Transverse colon (tissue), 4 donors: Measurements from ENCODE around the gene KRAS. TPM values are rescaled to one million over a fixed set of nuclear protein-coding genes. Genes with fewer than 3 reads are reported as not detected.
A peak's percentile ranks its signal among the peaks of the same experiment; 100 is the strongest.

Source experiments
- DNase-seq: peaks from one replicate; pipeline ENCODE4 v3.0.0-alpha.2; 2019
- H3K27ac ChIP-seq, 4 donors: fragments of 200-600 bp; sonication (generic); 2 replicates each; pipeline ENCODE4 v1.5.1; 2016 to 2018; ENCODE audit warnings: inconsistent platforms in 4 of 4
- H3K27me3 ChIP-seq: fragments of 200-600 bp; sonication (generic); 2 replicates; pipeline ENCODE4 v1.5.1; 2017; ENCODE audit warnings: inconsistent platforms
- H3K36me3 ChIP-seq, 4 donors: fragments of 200-600 bp; sonication (generic); 2 replicates each; pipeline ENCODE4 v1.5.1; 2017 to 2019; ENCODE audit warnings: inconsistent platforms in 4 of 4
- H3K4me1 ChIP-seq, 4 donors: fragments of 200-600 bp; sonication (generic); 2 replicates each; pipeline ENCODE4 v1.5.1; 2017 to 2020; ENCODE audit warnings: inconsistent platforms in 4 of 4
- H3K4me3 ChIP-seq, 4 donors: fragments of 200-600 bp; sonication (generic); 1 replicate in 1 of 4; 2 replicates in 3 of 4; pipeline versions ENCODE4 v1.5.1 to v1.6.1; 2017 to 2019; ENCODE audit warnings: inconsistent platforms in 4 of 4
- H3K9me3 ChIP-seq, 2 donors: fragments of 200-600 bp; sonication (generic); 2 replicates each; pipeline ENCODE4 v1.5.1; 2017 to 2019; ENCODE audit warnings: inconsistent platforms in 2 of 2
- EP300 ChIP-seq: sonication (generic); formaldehyde crosslinking; IDR thresholded peaks from one replicate; pipeline ENCODE4 v1.6.1; 2017; ENCODE audit warnings: antibody characterized with exemption, low read depth
- POLR2A ChIP-seq: fragments of 450-650 bp; IDR thresholded peaks from one replicate; pipeline ENCODE4 v1.6.1; 2016; ENCODE audit warnings: antibody characterized with exemption, mild to moderate bottlenecking, moderate library complexity
- POLR2AphosphoS5 ChIP-seq, 3 donors: sonication (generic); formaldehyde crosslinking; IDR thresholded peaks; one replicate each; pipeline ENCODE4 v1.6.1; 2016; ENCODE audit warnings: antibody characterized with exemption in 3 of 3
- whole genome bisulfite sequencing, 2 donors: methylation state at CpG; one replicate each; pipeline ENCODE4 v1.1.5; 2018; ENCODE audit warnings: low coverage in 1 of 2; 5-methylcytosine and 5-hydroxymethylcytosine counted together
- in situ Hi-C, 4 donors: fragments of 200-750 bp; cut with MboI; loops; one replicate each; pipeline versions ENCODE4 v1.15.0 to v1.15.1; 2017; ENCODE audit warnings: low sequenced_read_pairs in 3 of 4, low pct_ligation_motif_present in 1 of 4, low pct_unique_long_range_greater_than_20kb in 1 of 4
- intact Hi-C: fragments of 100-400 bp; cut with DNase I; formaldehyde crosslinking; loops from one replicate; pipeline ENCODE4 v1.15.1; 2023; ENCODE audit warnings: low total_unique reads
- total RNA-seq, 4 donors: library from RNA; depleted of rRNA; stranded (reverse); fragments of >200 nt; gene quantifications; one replicate each; pipeline ENCODE4 v1.1.0, GENCODE V29; 2016
- TF ChIP-seq, protein P1 (sequence below), 5 experiments: fragments of 200-600 bp in 3 of 5; fragments of 450-650 bp in 2 of 5; sonication (generic) in 3 of 5; IDR thresholded peaks; 1 replicate in 2 of 5; 2 replicates in 3 of 5; pipeline ENCODE4 v1.5.1; 2016 to 2017; ENCODE audit warnings: antibody characterized with exemption in 5 of 5, inconsistent platforms in 3 of 5, mild to moderate bottlenecking in 2 of 5, moderate library complexity in 1 of 5

The KRAS gene
- total RNA-seq, 4 donors from 2014 or later, result 7.6 to 40.6 (median 30.5) TPM

DNA sequence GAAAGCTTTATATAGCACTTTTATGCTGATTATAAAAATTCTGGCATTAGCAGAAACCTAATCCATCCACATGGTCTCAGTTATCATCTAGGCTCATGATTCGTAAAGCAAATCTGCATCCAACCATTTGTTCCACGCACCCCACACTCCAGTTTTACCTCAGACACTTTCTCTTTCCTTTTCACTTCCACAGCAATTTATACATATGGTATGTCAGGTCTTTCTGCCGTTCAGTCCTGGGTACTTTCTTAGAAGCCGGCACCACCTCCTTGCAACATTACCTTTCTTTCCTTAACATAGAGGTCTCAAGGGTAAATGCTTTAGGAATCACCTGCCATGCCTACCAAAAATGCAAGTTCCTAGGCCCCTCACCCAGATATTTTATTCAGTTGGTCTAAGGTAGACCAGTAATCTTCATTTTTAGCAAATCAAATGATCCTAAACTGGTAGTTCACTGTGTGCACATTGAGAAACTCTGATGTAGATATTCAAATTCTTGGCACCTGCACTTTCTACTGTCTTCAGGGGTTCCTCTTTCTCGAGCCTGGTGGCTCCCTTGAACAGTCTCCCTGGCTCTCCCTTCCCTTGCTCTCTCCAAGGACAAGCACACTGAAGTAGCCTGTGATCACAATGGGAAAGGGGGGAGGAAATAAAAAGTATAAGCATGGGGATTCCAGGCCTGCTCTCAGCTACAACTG, 2.8 kb upstream of the KRAS start:
- peaks cover 0 to 39% (median 18%) of the 10 kb centered on the region in 4 donors for H3K4me1 ChIP-seq
- intact Hi-C loops (no loop called here), in situ Hi-C loops (no loop called here)
- H3K36me3 ChIP-seq, result no peaks in the 10 kb centered on the region
- H3K27me3 ChIP-seq, result no peaks in the 10 kb centered on the region
- no peak for DNase-seq
- no peak overlapping the region for H3K27ac ChIP-seq
- TF ChIP-seq EP300 (no peak), POLR2AphosphoS5 (IDR thresholded peaks at IDR 0.05) (no peak), POLR2A (no peak)
- TF ChIP-seq, protein P1, sequence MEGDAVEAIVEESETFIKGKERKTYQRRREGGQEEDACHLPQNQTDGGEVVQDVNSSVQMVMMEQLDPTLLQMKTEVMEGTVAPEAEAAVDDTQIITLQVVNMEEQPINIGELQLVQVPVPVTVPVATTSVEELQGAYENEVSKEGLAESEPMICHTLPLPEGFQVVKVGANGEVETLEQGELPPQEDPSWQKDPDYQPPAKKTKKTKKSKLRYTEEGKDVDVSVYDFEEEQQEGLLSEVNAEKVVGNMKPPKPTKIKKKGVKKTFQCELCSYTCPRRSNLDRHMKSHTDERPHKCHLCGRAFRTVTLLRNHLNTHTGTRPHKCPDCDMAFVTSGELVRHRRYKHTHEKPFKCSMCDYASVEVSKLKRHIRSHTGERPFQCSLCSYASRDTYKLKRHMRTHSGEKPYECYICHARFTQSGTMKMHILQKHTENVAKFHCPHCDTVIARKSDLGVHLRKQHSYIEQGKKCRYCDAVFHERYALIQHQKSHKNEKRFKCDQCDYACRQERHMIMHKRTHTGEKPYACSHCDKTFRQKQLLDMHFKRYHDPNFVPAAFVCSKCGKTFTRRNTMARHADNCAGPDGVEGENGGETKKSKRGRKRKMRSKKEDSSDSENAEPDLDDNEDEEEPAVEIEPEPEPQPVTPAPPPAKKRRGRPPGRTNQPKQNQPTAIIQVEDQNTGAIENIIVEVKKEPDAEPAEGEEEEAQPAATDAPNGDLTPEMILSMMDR (IDR thresholded peaks at IDR 0.05), result no peak
- no peaks in the 10 kb centered on the region for H3K9me3 ChIP-seq
- no peak overlapping the region for H3K4me3 ChIP-seq
- 77 to 82% methylated on average over 4 to 5 of the region's 5 CpGs for WGBS, 2 donors

DNA sequence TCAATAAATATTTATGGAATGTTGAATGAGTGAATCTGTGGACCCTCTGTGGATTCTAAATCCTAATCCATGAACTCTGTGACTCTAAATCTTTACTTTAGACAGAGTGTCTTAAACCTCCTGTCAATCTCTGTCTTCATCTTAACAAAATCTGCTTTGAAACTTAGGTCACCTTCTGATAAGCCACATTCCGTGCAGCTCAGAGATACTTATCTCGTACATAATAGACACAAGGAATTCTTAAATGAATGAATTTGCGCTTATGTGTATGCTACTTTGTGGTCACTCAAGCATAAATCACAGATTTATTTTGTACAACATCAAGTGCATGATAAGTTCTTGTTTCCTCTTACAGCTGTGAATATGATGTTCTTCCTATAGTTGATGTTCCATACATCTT, 2.2 kb upstream of the KRAS start:
- intact Hi-C loops (no loop called here), in situ Hi-C loops (no loop called here)
- DNase-seq, result no peak
- Histone ChIP-seq H3K9me3 (no peaks in the 10 kb centered on the region), H3K4me3 (no peak overlapping the region), H3K36me3 (no peaks in the 10 kb centered on the region), H3K27ac (no peak overlapping the region), H3K27me3 (no peaks in the 10 kb centered on the region), H3K4me1 (peaks cover 0 to 42% (median 18%) of the 10 kb centered on the region in 4 donors)
- 87 to 90% methylated on average over 3 of the region's 3 CpGs for whole genome bisulfite sequencing, 2 donors
- no peak for TF ChIP-seq POLR2AphosphoS5 (IDR thresholded peaks at IDR 0.05)
- TF ChIP-seq EP300, result no peak
- TF ChIP-seq, protein P1 (IDR thresholded peaks at IDR 0.05), result no peak
- no peak for TF ChIP-seq POLR2A

DNA sequence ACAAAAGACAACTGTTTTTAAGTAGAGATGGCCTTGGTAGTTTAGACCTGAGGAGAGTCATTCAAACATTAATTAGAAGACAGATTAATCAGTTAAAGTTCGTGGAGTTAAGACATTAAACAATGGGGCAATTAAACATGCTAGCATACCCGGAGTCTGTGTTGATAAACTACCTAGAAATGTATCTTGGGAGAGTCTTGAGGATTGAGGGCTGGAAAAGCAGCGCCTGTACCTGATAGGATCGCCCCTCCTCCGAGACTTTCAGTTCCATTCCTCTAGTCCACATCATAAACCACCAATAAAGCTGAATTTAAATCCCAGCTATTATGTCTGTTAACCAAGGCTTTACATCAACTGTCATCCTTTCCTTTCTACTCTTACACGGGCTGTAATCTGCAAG, 1.0 kb upstream of the KRAS start:
- H3K4me3 ChIP-seq, result peak overlapping the region in 3 of 4 donors; percentile 96 to 100 (median 98)
- in situ Hi-C loops, result no loop called here
- intact Hi-C loops, result no loop called here
- WGBS, 2 donors, result 51% methylated on average over 6 of the region's 6 CpGs
- TF ChIP-seq POLR2A, result no peak
- TF ChIP-seq, protein P1 (IDR thresholded peaks at IDR 0.05), result no peak
- no peak for TF ChIP-seq EP300
- no peaks in the 10 kb centered on the region for H3K27me3 ChIP-seq
- H3K4me1 ChIP-seq, result peaks cover 0 to 46% (median 18%) of the 10 kb centered on the region in 4 donors
- H3K27ac ChIP-seq, result peak overlapping the region; percentile 98 to 99 (median 98)
- no peak for DNase-seq
- no peaks in the 10 kb centered on the region for H3K36me3 ChIP-seq
- H3K9me3 ChIP-seq, result no peaks in the 10 kb centered on the region

DNA sequence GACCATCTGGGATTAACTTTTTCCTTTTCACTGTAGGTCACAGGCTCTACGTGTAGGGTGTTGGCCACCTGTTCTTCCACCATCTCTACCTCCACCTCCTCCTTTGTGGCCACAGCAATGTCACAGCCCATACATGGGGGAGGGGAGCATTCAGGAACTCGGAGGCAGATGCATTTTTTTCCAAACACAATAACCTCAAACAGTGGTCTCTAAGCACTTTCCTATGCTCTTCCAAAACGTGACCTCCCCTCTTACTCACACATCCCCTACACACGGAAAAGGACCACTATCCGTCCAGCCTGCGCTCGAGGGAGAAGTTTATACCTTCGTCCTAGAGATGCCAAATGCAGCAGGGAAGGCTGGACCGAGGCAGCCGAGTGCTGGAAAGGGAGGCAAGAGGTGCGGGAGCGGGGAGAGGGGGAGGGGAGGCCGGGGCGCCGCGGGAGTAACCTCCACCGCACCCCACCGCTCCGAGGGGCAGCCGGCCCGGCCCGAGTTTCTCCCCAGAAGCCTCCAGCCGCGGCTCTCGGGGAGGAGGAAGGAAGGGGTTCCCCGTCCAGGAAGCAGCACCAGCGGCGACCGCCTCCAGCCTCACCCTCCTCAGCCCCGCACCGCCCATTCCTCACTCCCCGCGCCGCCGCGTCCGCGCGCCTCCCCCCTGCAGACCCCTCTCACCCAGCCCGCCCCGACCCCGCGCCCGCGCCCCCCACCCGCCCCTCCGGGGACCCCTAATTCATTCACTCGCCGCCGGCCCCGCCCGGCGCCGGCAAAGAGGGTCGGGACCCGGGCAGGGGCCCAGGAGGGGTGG, 594 bp downstream of the KRAS start:
- Histone ChIP-seq H3K36me3 (no peaks in the 10 kb centered on the region), H3K9me3 (no peaks in the 10 kb centered on the region), H3K27ac (peak overlapping the region; percentile 98 to 99 (median 98)), H3K4me3 (peak overlapping the region; percentile 91 to 100 (median 97)), H3K27me3 (no peaks in the 10 kb centered on the region), H3K4me1 (peaks cover 0 to 35% (median 16%) of the 10 kb centered on the region in 4 donors)
- TF ChIP-seq POLR2AphosphoS5 (IDR thresholded peaks at IDR 0.05), result peak in 2 of 3 donors; percentile 27 to 32
- no peak for TF ChIP-seq EP300
- peak; percentile 30 for TF ChIP-seq POLR2A
- intact Hi-C loops (loop anchor here (5.0 kb wide), 1 partner anchor 707 kb away; the partner anchor contains the start of gene RASSF8), in situ Hi-C loops (loop anchor here in 1 of 4 donors (5.0 kb wide), 1 partner anchor 132 kb away; no protein-coding TSS in a partner anchor)
- WGBS, 2 donors, result 0 to 1% methylated on average over 7 to 16 of the region's 56 CpGs
- DNase-seq, result peak; percentile 69
